ENCODE results near the gene B3GNT5.
A peak's percentile ranks its signal among the peaks of the same experiment; 100 is the strongest.

Gene B3GNT5

GRCh38 chr3:183283886-183284285 lies 30.8 kb downstream of the B3GNT5 start:
- no peak for TF ChIP-seq EP300 (IDR thresholded peaks at IDR 0.05; ENCODE audit: borderline replicate concordance)

- no peak for TF ChIP-seq CEBPB (IDR thresholded peaks at IDR 0.05)
These were observed 31.5 kb downstream of the B3GNT5 start for GRCh38 chr3:183284570-183284969.

- TF ChIP-seq EP300 (IDR thresholded peaks at IDR 0.05; ENCODE audit: borderline replicate concordance), result no peak
- no peak for TF ChIP-seq CEBPB (IDR thresholded peaks at IDR 0.05)
- no peak for TF ChIP-seq MAX (IDR thresholded peaks at IDR 0.05)
- TF ChIP-seq REST (IDR thresholded peaks at IDR 0.05; ENCODE audit: low read depth), result no peak
- TF ChIP-seq USF1 (IDR thresholded peaks at IDR 0.05), result no peak
- no peak for TF ChIP-seq RAD21 (IDR thresholded peaks at IDR 0.05; ENCODE audit: low read depth)
- TF ChIP-seq CREB1 (IDR thresholded peaks at IDR 0.05; ENCODE audit: low read depth), result no peak
- TF ChIP-seq YY1 (IDR thresholded peaks at IDR 0.05; ENCODE audit: low read depth), result no peak
- TF ChIP-seq TAF1 (IDR thresholded peaks at IDR 0.05; ENCODE audit: low read depth), result no peak
- no peak for TF ChIP-seq FOXM1 (IDR thresholded peaks at IDR 0.05; ENCODE audit: borderline replicate concordance, low read depth)
- no peak for TF ChIP-seq NFIC (IDR thresholded peaks at IDR 0.05)
- TF ChIP-seq TCF12 (IDR thresholded peaks at IDR 0.05; ENCODE audit: low read depth), result no peak
- no peak for TF ChIP-seq EGR1 (IDR thresholded peaks at IDR 0.05)
- no peak for TF ChIP-seq ZBTB7A (IDR thresholded peaks at IDR 0.05; ENCODE audit: low read depth)
- no peak for TF ChIP-seq TEAD4 (IDR thresholded peaks at IDR 0.05)
These were observed 32.3 kb downstream of the B3GNT5 start for GRCh38 chr3:183285318-183285717.

GRCh38 chr3:183285828-183286457 lies 32.9 kb downstream of the B3GNT5 start:
- TF ChIP-seq REST (IDR thresholded peaks at IDR 0.05; ENCODE audit: low read depth) (no peak), MAX (IDR thresholded peaks at IDR 0.05) (no peak), NFIC (IDR thresholded peaks at IDR 0.05) (0 out of 2 replicates have a peak, but pooled peaks have one; percentile 12), TEAD4 (IDR thresholded peaks at IDR 0.05) (no peak), ZBTB7A (IDR thresholded peaks at IDR 0.05; ENCODE audit: low read depth) (no peak), EP300 (IDR thresholded peaks at IDR 0.05; ENCODE audit: borderline replicate concordance) (no peak), TAF1 (IDR thresholded peaks at IDR 0.05; ENCODE audit: low read depth) (no peak), TCF12 (IDR thresholded peaks at IDR 0.05; ENCODE audit: low read depth) (no peak), USF1 (IDR thresholded peaks at IDR 0.05) (no peak), EGR1 (IDR thresholded peaks at IDR 0.05) (no peak), CREB1 (IDR thresholded peaks at IDR 0.05; ENCODE audit: low read depth) (peak; percentile 67), FOXM1 (IDR thresholded peaks at IDR 0.05; ENCODE audit: borderline replicate concordance, low read depth) (no peak), YY1 (IDR thresholded peaks at IDR 0.05; ENCODE audit: low read depth) (no peak), RAD21 (IDR thresholded peaks at IDR 0.05; ENCODE audit: low read depth) (no peak), CEBPB (IDR thresholded peaks at IDR 0.05) (no peak)

- TF ChIP-seq TCF12 (IDR thresholded peaks at IDR 0.05; ENCODE audit: low read depth) (no peak), USF1 (IDR thresholded peaks at IDR 0.05) (no peak), NFIC (IDR thresholded peaks at IDR 0.05) (no peak), FOXM1 (IDR thresholded peaks at IDR 0.05; ENCODE audit: borderline replicate concordance, low read depth) (no peak), TEAD4 (IDR thresholded peaks at IDR 0.05) (no peak), EGR1 (IDR thresholded peaks at IDR 0.05) (no peak), ZBTB7A (IDR thresholded peaks at IDR 0.05; ENCODE audit: low read depth) (no peak), CREB1 (IDR thresholded peaks at IDR 0.05; ENCODE audit: low read depth) (no peak), TAF1 (IDR thresholded peaks at IDR 0.05; ENCODE audit: low read depth) (no peak), MAX (IDR thresholded peaks at IDR 0.05) (no peak), EP300 (IDR thresholded peaks at IDR 0.05; ENCODE audit: borderline replicate concordance) (no peak), YY1 (IDR thresholded peaks at IDR 0.05; ENCODE audit: low read depth) (no peak), REST (IDR thresholded peaks at IDR 0.05; ENCODE audit: low read depth) (no peak), RAD21 (IDR thresholded peaks at IDR 0.05; ENCODE audit: low read depth) (no peak), CEBPB (IDR thresholded peaks at IDR 0.05) (no peak)
These were observed 34.4 kb downstream of the B3GNT5 start for GRCh38 chr3:183287301-183287971.

Measured in Ishikawa (cell line).